GOT3 (cell line): ENCODE measurements around the gene ADAMTS6.

Experiments
- DNase-seq: peaks from one replicate; lab custom pipeline; 2025; ENCODE audit warnings: mixed read lengths; lab: John Stamatoyannopoulos, UW

ADAMTS6 gene

GRCh38 chr5:65103756-65104440, 377.8 kb downstream of the ADAMTS6 start:
- DNase-seq: no peak

GRCh38 chr5:65102976-65103711, 378.6 kb downstream of the ADAMTS6 start:
- DNase-seq: no peak

GRCh38 chr5:65102371-65102975, 379.2 kb downstream of the ADAMTS6 start:
- no peak for DNase-seq

- no peak for DNase-seq
These were observed 380.1 kb downstream of the ADAMTS6 start for GRCh38 chr5:65101632-65102100.

- peak; percentile 34 for DNase-seq
These were observed 380.6 kb downstream of the ADAMTS6 start for GRCh38 chr5:65100911-65101631.
